GM18520 (cell line): Measurements from ENCODE around the gene ERCC1.
"Not testable (repeated sequence)": the region's sequence is repeated elsewhere in the genome, so short reads cannot be mapped to it uniquely, and the experiment has no call there.

ENCODE experiments used
- ATAC-seq: cut with Tn5 transposase; IDR thresholded peaks from one replicate; pipeline ENCODE4 v1.9.1; 2021; ENCODE audit not compliant: unreplicated experiment

Gene ERCC1

GRCh38 chr19:45455707-45456499, 32.2 kb upstream of the ERCC1 start:
- ATAC-seq = no peak

- no peak for ATAC-seq
Measured at GRCh38 chr19:45451850-45452387, 28.2 kb upstream of the ERCC1 start.

GRCh38 chr19:45451131-45451849, 27.6 kb upstream of the ERCC1 start:
- ATAC-seq = no peak

GRCh38 chr19:45450012-45450333, 26.3 kb upstream of the ERCC1 start:
- ATAC-seq = no peak

DNA sequence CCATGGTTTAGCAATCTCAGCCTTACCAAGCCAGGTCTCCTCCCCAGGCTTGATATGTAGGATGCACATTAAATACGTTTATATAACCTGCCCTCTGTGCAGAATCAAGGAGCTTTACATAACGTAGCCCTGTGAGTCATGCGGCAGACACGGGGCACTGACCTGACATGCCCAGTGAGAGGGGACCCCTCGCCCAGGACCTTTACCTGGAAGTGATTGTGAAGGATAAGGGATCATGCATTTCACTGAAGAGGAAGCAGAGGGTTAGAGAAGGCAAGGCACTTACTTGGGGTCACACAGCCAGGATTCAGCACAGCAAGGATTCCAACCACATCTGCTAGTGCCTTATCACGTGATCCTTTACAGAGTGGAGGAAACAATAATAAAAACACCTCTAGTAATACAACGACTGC, 25.2 kb upstream of the ERCC1 start:
- ATAC-seq = no peak

DNA sequence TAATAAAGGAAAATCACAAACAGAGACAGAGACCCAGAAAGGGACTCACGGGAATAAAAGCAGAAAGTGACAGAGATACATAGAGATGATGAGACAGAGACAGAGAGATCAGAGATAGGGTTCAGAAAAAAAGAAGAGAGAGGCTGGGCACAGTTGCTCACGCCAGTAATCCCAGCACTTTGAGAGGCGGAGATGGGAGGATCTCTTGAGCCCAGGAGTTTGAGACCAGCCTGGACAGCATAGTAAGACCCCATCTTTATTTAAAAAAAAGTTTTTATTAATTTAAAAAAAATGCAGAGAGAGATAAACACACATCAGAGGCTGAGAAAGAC, 24.7 kb upstream of the ERCC1 start:
- ATAC-seq = no peak

GRCh38 chr19:45446944-45447343, 23.2 kb upstream of the ERCC1 start:
- no peak for ATAC-seq

GRCh38 chr19:45446295-45446694, 22.6 kb upstream of the ERCC1 start:
- ATAC-seq = no peak

DNA sequence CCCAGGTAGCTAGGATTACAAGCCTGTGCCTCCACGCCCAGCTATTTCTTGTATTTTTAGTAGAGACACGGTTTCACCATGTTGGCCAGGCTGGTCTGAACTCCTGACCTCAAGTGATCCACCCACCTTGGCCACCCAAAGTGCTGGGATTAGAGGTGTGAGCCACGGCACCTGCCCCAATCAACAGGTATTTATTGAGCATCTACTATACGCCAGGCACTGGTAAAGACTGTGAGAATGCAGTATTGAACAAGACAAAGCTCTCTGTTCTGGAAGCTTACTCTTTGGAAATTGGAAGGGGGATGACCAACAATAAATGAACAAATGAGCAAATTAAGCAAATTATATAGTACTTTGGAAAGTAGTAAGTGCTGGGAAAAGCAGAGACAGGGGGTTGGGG, 21.4 kb upstream of the ERCC1 start:
- no peak for ATAC-seq

- ATAC-seq = peak; percentile 37
Measured at GRCh38 chr19:45444318-45445041, 20.8 kb upstream of the ERCC1 start.

DNA sequence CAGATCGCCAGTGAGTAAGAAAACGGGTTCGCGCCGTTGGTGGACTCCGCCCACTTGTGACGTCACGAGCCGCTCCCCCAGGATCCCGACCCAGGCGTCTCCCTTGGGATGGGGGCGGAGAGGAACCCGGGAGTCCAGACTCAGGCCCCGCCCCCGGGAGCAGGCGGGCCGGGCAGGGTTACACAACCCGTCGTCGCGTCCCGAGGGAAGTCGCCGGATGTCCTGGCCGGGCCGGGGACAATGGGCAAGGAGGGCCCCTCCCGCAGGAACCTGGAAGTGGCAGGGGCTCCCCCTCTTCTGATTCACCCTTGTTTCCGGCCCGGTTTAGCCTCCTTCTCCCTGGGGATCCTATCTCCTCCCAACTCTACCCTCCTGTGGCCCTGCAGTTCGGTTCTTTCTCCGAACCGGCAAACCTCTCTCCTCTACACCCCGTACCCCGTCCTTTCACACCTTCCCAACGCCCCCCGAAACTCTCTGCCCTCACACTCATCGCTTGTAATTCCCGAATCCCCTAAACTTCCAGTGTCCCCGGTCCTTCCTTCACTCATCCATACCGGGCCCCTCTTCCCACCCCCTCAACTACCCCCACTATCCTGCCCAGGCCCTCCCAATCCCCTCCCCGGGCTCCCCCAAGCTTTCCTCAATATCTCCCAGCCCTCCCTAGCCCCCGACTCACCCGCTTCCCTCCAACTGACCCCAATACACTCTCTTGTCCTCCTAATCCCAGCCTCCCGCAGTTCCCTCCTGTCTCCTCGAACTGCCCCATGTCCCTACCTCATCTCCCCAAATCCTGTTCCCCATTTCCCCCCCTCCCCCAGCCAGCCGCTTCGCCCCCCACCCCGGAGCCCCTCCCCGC, 20.0 kb upstream of the ERCC1 start:
- ATAC-seq = no peak

- no peak for ATAC-seq
Measured at GRCh38 chr19:45442778-45443461, 19.2 kb upstream of the ERCC1 start.

GRCh38 chr19:45442408-45442777, 18.7 kb upstream of the ERCC1 start:
- ATAC-seq = no peak

- ATAC-seq = no peak
Measured at GRCh38 chr19:45440873-45441654, 17.3 kb upstream of the ERCC1 start.

- ATAC-seq = no peak
Measured at GRCh38 chr19:45440259-45440638, 16.5 kb upstream of the ERCC1 start.

DNA sequence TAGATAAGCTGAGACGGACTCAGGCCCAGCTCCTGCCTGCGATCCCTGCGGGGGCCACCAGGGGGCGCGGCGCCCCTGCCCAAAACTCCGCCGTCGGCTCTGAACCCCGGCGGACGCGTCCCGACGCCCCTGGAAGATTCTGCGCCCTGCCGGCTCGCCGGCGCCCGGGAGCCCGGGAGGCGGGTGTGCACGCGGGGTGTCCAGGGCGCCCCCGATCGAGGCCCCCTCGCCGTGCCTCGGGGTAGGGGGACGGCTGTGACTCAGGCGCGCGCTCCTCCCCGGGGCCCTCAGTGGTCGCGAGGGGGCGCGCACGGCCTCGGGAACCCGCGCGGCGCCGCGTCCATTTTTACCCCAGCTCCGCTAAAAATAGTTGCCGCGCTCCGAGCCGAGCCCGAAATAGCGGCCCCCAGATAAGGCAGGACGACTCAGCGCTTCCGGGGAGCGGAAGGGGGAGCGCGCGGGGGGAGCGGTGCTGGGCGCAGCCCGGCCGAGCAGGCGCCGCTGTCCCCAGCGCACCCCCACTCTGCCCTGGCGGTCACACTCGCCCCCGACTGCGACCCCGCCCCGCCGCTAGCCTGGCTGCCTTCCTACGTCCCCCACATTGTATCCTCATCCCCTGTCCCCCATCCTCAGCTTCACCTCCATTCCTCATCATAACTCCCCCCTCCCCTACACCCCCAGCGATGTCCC, 16.0 kb upstream of the ERCC1 start:
- ATAC-seq = peak; percentile 39

GRCh38 chr19:45439190-45439568, 15.5 kb upstream of the ERCC1 start:
- ATAC-seq = no peak

DNA sequence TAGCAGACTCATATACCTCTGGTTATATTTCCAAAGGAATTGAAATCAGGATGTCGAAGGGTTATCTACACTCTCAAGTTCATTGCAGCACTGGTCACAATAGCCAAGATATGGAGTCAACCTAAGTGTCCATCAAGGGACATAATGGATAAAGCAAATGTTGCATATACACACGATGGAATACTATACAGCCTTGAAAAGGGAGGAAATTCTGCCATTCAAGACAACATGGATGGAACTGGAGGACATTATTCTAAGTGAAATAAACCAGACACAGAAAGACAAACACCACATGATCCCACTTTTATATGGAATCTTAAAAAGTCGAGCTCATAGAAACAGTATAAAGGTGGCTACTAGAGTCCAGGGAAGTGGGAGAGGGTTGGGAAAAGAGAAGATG, 13.6 kb upstream of the ERCC1 start:
- ATAC-seq = no peak

DNA sequence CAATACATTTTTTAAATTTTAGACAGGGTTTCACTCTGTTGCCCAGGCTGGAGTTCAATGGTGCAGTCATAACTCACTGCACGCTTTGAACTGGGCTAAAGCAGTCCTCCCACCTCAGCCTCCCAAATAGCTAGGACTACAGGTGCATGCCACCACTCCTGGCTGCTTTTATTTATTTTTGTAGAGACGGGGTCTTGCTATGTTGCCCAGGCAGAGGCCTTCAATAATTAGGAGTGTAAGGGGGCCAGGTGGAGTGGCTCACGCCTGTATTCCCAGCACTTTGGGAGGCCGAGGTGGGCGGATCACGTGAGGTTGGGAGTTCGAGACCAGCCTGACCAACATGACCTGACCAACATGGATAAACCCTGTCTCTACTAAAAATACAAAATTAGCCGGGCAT, 8.8 kb upstream of the ERCC1 start:
- ATAC-seq = not testable (repeated sequence)
